Activated naive CD8-positive, alpha-beta T cell treated with anti-CD3 and anti-CD28 coated beads, Interleukin-2, amount 10 ng/mL, durations not matched to agents 7 days and 5 days (primary cell): Measurements from ENCODE around the gene DAB2IP. TPM values are rescaled to one million over a fixed set of nuclear protein-coding genes. Genes with fewer than 3 reads are reported as not detected.
A peak's percentile ranks its signal among the peaks of the same experiment; 100 is the strongest.
"Not testable (repeated sequence)": the region's sequence is repeated elsewhere in the genome, so short reads cannot be mapped to it uniquely, and the experiment has no call there.

Experiments
- ATAC-seq: fragments of 150-1000 bp; cut with Tn5 transposase; one replicate; pipeline ENCODE4 v1.10.0; 2021; ENCODE audit warnings: low read depth, moderate library complexity
- POLR2A ChIA-PET: fragments of 350-600 bp; sonication (Branson Sonifier 250); formaldehyde crosslinking; loops from one replicate; lab custom pipeline; 2021; ENCODE audit warnings: antibody characterized with exemption; lab: Charles Lee
- DNase-seq: peaks from one replicate; pipeline ENCODE4 v3.0.0; 2021
- H3K27ac Mint-ChIP-seq: one replicate; pipeline ENCODE4 v1.8.0; 2022; ENCODE audit warnings: mild to moderate bottlenecking, mixed read lengths
- H3K27me3 Mint-ChIP-seq: one replicate; pipeline ENCODE4 v1.8.0; 2022; ENCODE audit warnings: mild to moderate bottlenecking, moderate library complexity, mixed read lengths
- H3K36me3 Mint-ChIP-seq: one replicate; pipeline ENCODE4 v1.8.0; 2021; ENCODE audit warnings: mild to moderate bottlenecking, mixed read lengths
- H3K4me1 Mint-ChIP-seq: one replicate; pipeline ENCODE4 v1.8.0; 2021; ENCODE audit warnings: mixed read lengths
- H3K4me3 Mint-ChIP-seq: one replicate; pipeline ENCODE4 v1.8.0; 2022; ENCODE audit warnings: mild to moderate bottlenecking, moderate library complexity, mixed read lengths
- H3K9me3 Mint-ChIP-seq: one replicate; pipeline ENCODE4 v1.8.0; 2021; ENCODE audit warnings: mixed read lengths
- total RNA-seq, 2 experiments: library from RNA; stranded (reverse); gene quantifications; one replicate each; pipeline ENCODE4 v1.2.3, GENCODE V29; 2021

DAB2IP gene
- total RNA-seq, 2 experiments from 2014 or later: 0.20 to 0.25 TPM

DNA sequence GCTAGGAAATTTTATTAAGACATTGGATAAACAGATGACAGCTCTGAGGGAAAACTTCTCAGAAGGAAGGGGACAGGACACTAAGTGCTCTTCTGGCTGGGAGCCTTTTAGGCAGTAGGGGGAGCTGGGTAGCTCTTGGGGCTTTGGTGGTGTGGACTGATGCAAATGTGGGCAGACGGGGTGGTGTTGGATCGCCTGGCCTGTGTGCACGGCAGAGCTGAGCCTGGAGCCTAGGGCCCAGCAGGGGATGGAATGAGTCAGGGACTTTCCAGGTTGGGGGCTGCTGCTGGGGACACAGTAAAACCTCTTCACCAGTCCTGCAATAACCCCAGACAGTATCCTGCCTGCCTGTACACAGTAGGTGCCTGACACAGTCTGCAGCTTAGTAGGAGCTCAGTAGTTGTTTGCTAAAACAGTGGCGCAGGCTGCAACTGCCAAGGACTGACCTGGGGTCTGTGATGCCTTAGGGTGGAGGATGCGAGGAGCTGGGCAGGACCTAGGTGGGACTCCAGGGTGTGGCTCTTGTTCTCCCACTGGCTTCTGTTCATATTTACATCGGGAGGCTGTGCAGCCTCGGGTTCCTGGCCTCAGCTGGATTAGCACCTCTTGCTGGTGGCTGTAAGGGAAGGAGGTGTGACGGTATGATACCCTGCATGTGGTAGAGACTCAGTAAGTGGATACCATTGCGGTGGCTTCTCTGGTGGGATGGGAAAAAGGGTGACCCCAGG, 83.8 kb downstream of the DAB2IP start:
- POLR2A ChIA-PET: interaction anchor here (1.1 kb wide), 1 partner anchor 13 kb away, joined by 4 read pairs; no protein-coding TSS in a partner anchor
- DNase-seq (no peak), ATAC-seq (peak; percentile 43)
- H3K4me1 Mint-ChIP-seq: peaks cover 22% of the 10 kb centered on the region
- H3K4me3 Mint-ChIP-seq: no peak overlapping the region
- H3K27ac Mint-ChIP-seq: no peak overlapping the region
- no peaks in the 10 kb centered on the region for H3K36me3 Mint-ChIP-seq
- peaks cover 29% of the 10 kb centered on the region for H3K27me3 Mint-ChIP-seq
- H3K9me3 Mint-ChIP-seq: no peaks in the 10 kb centered on the region

- DNase-seq (no peak), ATAC-seq (no peak)
- Mint-ChIP-seq H3K4me3 (peak overlapping the region; percentile 47), H3K27me3 (peaks cover 29% of the 10 kb centered on the region), H3K9me3 (no peaks in the 10 kb centered on the region), H3K36me3 (no peaks in the 10 kb centered on the region), H3K27ac (no peak overlapping the region), H3K4me1 (peaks cover 22% of the 10 kb centered on the region)
- POLR2A ChIA-PET: interaction anchor here (1.1 kb wide), 1 partner anchor 12 kb away, joined by 4 read pairs; no protein-coding TSS in a partner anchor
Observed at GRCh38 chr9:121735793-121736770, 84.6 kb downstream of the DAB2IP start.

DNA sequence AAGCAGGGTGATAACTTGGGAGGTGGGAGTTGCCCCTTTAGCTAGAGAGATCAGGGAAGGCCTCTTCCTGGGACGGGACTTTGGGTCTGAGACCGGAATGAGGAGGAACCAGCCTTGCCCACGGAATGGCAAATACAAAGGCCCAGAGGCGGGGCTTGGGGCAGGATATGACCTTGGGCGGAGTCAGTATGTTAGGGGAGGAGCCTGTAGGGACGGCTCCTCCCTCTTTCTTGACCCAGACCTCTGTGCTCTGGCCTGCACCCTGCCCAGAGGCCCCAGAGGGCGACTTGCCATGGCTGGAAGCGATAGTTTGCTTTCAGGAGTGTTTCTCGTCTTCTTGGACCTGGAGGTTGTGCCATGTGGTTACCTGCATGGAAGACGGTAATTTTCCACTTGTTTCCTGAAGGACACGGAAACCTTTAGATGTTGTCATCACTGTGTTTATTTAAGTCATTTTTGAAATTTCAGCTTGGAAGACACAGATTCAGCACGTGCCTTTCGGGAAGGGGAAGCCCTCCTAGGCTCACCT, 85.6 kb downstream of the DAB2IP start:
- H3K9me3 Mint-ChIP-seq: no peaks in the 10 kb centered on the region
- POLR2A ChIA-PET: no interaction called here
- no peak overlapping the region for H3K27ac Mint-ChIP-seq
- H3K4me1 Mint-ChIP-seq: peaks cover 20% of the 10 kb centered on the region
- peak overlapping the region; percentile 47 for H3K4me3 Mint-ChIP-seq
- H3K36me3 Mint-ChIP-seq: no peaks in the 10 kb centered on the region
- DNase-seq (no peak), ATAC-seq (no peak)
- peaks cover 29% of the 10 kb centered on the region for H3K27me3 Mint-ChIP-seq

DNA sequence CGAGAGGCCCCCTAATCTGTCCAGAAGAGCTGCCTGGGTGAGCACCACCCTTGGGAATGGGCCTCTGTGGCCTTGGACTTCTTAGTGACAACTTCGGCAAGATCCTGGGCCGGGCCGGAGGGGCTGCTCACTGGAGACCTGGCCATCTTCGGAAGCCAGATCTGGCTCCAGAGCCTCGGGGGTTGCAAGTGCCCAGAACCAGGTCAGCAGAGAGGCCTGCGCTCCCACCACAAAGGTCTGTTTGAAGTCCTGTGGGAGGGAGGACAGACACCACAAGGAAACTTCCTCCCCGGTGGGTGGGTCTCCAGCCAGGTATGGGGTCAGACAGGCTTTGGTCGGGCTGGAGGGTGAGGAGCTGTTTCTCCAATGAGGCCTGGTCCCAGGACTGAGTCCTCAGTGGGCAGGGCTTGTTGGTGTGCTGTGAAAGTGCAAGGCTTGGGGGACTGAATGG, 86.1 kb downstream of the DAB2IP start:
- ATAC-seq (no peak), DNase-seq (no peak)
- Mint-ChIP-seq H3K36me3 (no peaks in the 10 kb centered on the region), H3K4me3 (no peak overlapping the region), H3K4me1 (peaks cover 17% of the 10 kb centered on the region), H3K27me3 (peaks cover 29% of the 10 kb centered on the region), H3K27ac (no peak overlapping the region), H3K9me3 (no peaks in the 10 kb centered on the region)
- POLR2A ChIA-PET: no interaction called here

DNA sequence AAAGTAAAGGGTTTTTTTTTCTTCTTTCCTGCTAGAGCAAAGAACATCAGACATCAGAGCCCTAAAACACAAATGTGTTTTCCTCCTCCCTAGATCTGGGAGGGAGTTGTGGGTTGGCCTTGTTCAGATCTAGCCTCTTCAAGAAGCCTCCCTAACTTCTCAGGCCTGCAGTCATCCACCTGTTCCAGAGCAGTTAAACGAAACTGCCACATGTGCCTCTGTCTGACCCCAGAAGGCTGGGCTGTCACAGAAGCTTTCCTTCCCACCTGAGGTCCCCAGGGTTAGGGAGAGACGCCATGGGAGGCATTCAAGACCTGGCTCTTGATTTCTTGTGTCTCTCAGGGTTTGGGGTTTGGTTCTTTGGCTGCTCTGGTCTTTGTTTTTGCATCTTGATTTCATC, 87.0 kb downstream of the DAB2IP start:
- ATAC-seq (no peak), DNase-seq (no peak)
- Mint-ChIP-seq H3K27me3 (peaks cover 29% of the 10 kb centered on the region), H3K27ac (no peak overlapping the region), H3K4me1 (peaks cover 11% of the 10 kb centered on the region), H3K4me3 (no peak overlapping the region), H3K9me3 (no peaks in the 10 kb centered on the region), H3K36me3 (no peaks in the 10 kb centered on the region)
- POLR2A ChIA-PET: no interaction called here

- POLR2A ChIA-PET: interaction anchor here (0.7 kb wide), 1 partner anchor 44 kb away, joined by 3 read pairs; no protein-coding TSS in a partner anchor
- Mint-ChIP-seq H3K36me3 (no peaks in the 10 kb centered on the region), H3K4me3 (no peak overlapping the region), H3K27ac (no peak overlapping the region), H3K9me3 (no peaks in the 10 kb centered on the region), H3K4me1 (peaks cover 10% of the 10 kb centered on the region), H3K27me3 (peaks cover 29% of the 10 kb centered on the region)
- DNase-seq: no peak
- no peak for ATAC-seq
Observed at GRCh38 chr9:121738968-121739367, 87.5 kb downstream of the DAB2IP start.

DNA sequence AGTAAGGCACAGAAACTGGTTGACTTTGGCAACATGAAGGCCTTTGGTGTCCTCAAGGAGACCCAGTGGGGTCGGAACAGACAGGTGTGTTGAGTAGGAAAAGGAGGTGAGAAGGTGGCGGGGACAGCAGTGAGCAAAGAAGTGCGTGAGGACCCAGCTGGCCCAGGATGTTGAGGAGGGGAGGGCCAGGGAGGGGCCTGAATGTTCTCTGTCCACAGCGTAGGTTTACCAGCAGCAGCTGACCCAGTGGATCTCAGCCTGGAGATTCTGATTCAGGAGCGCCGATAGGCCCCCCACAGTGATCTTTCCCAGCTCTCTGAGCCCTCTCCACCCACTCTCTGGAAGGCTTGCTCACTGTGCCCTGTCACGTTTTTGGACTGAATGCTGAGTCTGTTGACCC, 88.5 kb downstream of the DAB2IP start:
- peaks cover 26% of the 10 kb centered on the region for H3K27me3 Mint-ChIP-seq
- no peaks in the 10 kb centered on the region for H3K36me3 Mint-ChIP-seq
- H3K9me3 Mint-ChIP-seq: no peaks in the 10 kb centered on the region
- POLR2A ChIA-PET: interaction anchor here (0.7 kb wide), 1 partner anchor 43 kb away, joined by 3 read pairs; no protein-coding TSS in a partner anchor
- DNase-seq: no peak
- H3K4me1 Mint-ChIP-seq: peaks cover 8% of the 10 kb centered on the region
- no peak overlapping the region for H3K4me3 Mint-ChIP-seq
- ATAC-seq: no peak
- no peak overlapping the region for H3K27ac Mint-ChIP-seq

DNA sequence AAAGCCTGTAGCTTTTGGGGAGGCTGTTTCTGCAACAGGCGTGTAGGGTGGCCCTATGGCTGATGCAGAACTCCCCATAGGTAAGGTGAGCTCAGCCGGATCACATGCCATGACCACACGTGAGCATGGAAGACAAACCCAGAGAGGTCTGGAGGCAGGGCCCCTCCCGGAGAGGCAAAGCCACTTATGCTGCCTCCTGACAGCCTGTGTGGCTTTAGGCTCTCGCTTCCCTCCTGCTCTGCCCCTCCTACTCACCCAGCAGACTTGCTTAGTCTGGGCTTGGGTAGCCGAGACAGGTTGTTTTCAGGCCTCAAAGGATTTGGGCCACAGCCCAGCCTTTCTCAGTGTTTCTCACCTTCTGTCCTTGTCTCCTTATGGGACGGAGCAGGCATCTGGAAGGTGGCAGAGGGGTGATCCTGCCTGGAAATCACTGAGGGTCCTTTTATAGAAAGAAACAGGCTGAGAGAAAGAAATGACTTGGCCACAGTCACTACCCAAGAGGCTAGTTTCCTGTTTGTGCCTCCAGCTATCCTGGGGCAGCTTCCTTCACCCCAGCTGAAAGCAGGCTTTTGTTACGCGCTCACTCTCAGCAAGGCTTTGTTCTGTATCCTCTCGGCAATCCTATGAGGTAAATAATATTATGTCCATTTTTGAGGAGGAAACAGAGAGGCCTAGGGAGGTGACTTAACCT, 89.9 kb downstream of the DAB2IP start:
- Mint-ChIP-seq H3K4me3 (no peak overlapping the region), H3K4me1 (peaks cover 8% of the 10 kb centered on the region)
- ATAC-seq: no peak

DNA sequence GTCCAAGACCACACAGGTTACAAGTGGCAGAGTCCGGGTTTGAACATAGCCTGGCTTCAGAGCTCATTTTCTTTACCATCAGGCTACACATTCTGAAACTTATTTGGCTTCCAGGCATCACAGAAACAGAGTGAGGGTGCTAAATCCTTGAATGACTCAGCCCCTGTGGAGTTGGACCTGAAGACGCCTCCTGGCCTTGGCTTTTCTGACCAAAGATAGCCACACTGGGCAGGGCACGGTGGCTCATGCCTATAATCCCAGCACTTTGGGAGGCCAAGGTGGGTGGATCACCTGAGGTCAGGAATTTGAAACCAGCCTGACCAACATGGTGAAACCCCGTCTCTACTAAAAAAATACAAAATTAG, 90.5 kb downstream of the DAB2IP start:
- H3K4me3 Mint-ChIP-seq, H3K27ac Mint-ChIP-seq, DNase-seq, H3K9me3 Mint-ChIP-seq, ATAC-seq, H3K36me3 Mint-ChIP-seq, H3K4me1 Mint-ChIP-seq, POLR2A ChIA-PET: not testable (repeated sequence)
- H3K27me3 Mint-ChIP-seq: peaks cover 10% of the 10 kb centered on the region

More for the DNA sequence above, 89.9 kb downstream of the DAB2IP start:
- POLR2A ChIA-PET: no interaction called here
- Mint-ChIP-seq H3K27ac (no peak overlapping the region), H3K27me3 (peaks cover 15% of the 10 kb centered on the region), H3K9me3 (no peaks in the 10 kb centered on the region), H3K36me3 (no peaks in the 10 kb centered on the region)
- DNase-seq: no peak

DNA sequence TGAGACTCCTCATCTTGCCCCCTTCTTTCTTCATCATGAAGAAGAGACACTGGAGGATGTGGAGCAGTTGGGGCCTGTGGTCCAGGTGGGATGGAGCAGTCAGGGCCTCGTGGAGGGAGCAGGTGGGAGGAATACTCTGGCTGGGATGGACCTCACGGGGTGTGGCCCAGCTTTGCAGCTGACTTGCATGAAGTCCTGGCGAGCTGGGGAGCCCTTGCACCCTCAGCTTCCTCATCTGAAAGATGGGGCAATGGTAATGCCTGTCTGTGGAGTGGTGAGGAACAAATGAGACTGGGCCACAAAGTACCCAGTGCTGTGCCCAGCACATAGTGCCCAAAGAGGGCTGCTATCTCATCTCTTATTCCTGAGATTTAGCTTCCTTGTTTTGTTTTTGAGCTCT, 91.5 kb downstream of the DAB2IP start:
- Mint-ChIP-seq H3K36me3 (no peaks in the 10 kb centered on the region), H3K27me3 (peaks cover 5% of the 10 kb centered on the region), H3K9me3 (no peaks in the 10 kb centered on the region), H3K4me1 (peaks cover 12% of the 10 kb centered on the region), H3K27ac (no peak overlapping the region), H3K4me3 (no peak overlapping the region)
- ATAC-seq: no peak
- no peak for DNase-seq
- POLR2A ChIA-PET: no interaction called here

DNA sequence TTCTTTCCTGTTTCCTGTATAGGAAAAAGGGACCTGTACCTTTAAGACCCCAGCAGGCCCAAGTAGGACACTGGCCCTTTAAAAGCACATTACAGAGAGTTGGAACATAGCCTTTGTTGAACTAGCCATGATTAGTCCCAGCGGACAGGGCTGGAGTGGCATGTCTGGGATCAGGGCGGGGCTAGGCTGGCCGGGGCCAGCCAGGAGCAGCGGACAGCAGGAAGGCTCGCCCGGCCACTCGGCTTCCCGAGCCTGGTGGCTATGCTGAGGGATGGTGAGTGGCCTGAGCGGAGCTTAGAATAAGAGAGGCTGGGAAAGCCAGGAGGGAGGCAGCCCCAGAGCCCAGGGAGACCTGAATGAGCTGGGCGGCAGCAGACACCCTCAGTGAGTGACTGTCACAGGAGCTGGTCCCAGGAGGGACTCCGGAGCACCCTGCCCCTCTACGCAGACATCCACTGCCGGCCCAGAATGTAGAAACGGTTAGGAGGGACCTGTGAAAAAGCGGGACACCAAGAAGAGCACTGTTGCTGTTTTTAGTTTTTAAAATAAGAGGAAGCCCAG, 92.1 kb downstream of the DAB2IP start:
- POLR2A ChIA-PET: no interaction called here
- no peak for DNase-seq
- H3K4me3 Mint-ChIP-seq: no peak overlapping the region
- H3K4me1 Mint-ChIP-seq: peaks cover 18% of the 10 kb centered on the region
- H3K36me3 Mint-ChIP-seq: no peaks in the 10 kb centered on the region
- peaks cover 3% of the 10 kb centered on the region for H3K27me3 Mint-ChIP-seq
- no peak for ATAC-seq
- no peak overlapping the region for H3K27ac Mint-ChIP-seq
- H3K9me3 Mint-ChIP-seq: no peaks in the 10 kb centered on the region

GRCh38 chr9:121744002-121744686, 92.7 kb downstream of the DAB2IP start:
- Mint-ChIP-seq H3K27me3 (peaks cover 2% of the 10 kb centered on the region), H3K4me1 (peaks cover 20% of the 10 kb centered on the region), H3K4me3 (no peak overlapping the region), H3K36me3 (no peaks in the 10 kb centered on the region), H3K9me3 (no peaks in the 10 kb centered on the region), H3K27ac (no peak overlapping the region)
- POLR2A ChIA-PET: no interaction called here
- peak; percentile 90 for ATAC-seq
- peak; percentile 63 for DNase-seq
